Neural progenitor cell (in vitro differentiated cells): Measurements from ENCODE around the gene APBB2.

ENCODE experiments used
- EZH2 ChIP-seq: fragments of 200-600 bp; sonication (generic); IDR thresholded peaks from 2 replicates; pipeline ENCODE4 v1.6.1; 2017; ENCODE audit warnings: antibody characterized with exemption, mild to moderate bottlenecking, moderate library complexity
- EZH2phosphoT487 ChIP-seq: fragments of 200-600 bp; sonication (generic); IDR thresholded peaks from 2 replicates; pipeline ENCODE4 v1.6.1; 2017; ENCODE audit warnings: antibody characterized with exemption
- TF ChIP-seq, protein P1 (sequence below): fragments of 200-600 bp; sonication (generic); IDR thresholded peaks from 2 replicates; pipeline ENCODE4 v1.5.1; 2017; ENCODE audit warnings: antibody characterized with exemption, mild to moderate bottlenecking

DNA sequence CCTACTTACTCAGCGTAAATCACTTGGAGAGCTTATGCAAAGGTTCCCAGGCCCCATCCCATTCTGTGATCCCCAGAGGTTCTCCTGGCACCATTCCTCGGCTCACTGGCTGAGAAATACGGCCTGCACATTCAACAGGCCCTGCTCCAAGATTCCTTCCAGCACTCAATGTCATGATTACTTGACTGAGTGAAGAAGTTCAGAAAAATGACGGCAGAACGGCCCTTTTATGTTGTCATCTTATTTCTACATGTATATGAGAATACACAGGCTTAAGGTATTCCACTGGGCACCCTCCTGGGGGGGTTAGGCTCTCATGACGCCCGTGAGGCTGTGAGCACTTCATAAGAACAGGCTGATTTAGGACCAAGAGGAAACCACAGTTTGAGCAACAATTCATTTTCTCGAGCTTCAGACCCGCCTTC is 274.0 kb downstream of the APBB2 start:
- TF ChIP-seq EZH2 (no peak), EZH2phosphoT487 (no peak)
- TF ChIP-seq, protein P1, sequence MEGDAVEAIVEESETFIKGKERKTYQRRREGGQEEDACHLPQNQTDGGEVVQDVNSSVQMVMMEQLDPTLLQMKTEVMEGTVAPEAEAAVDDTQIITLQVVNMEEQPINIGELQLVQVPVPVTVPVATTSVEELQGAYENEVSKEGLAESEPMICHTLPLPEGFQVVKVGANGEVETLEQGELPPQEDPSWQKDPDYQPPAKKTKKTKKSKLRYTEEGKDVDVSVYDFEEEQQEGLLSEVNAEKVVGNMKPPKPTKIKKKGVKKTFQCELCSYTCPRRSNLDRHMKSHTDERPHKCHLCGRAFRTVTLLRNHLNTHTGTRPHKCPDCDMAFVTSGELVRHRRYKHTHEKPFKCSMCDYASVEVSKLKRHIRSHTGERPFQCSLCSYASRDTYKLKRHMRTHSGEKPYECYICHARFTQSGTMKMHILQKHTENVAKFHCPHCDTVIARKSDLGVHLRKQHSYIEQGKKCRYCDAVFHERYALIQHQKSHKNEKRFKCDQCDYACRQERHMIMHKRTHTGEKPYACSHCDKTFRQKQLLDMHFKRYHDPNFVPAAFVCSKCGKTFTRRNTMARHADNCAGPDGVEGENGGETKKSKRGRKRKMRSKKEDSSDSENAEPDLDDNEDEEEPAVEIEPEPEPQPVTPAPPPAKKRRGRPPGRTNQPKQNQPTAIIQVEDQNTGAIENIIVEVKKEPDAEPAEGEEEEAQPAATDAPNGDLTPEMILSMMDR: no peak
